SK-N-SH (cell line): Measurements from ENCODE around the gene ANK2.

Experiments
- CHD2 ChIP-seq: fragments of 150-350 bp; IDR thresholded peaks from 2 replicates; pipeline ENCODE4 v1.6.1; 2018; ENCODE audit warnings: low read length; ENCODE audit not compliant: partially characterized antibody
- GABPA ChIP-seq: IDR thresholded peaks from 2 replicates; pipeline ENCODE4 v1.4.0; 2012; ENCODE audit warnings: low read depth, mild to moderate bottlenecking
- MAX ChIP-seq: IDR thresholded peaks from 2 replicates; pipeline ENCODE4 v1.4.0; 2012; ENCODE audit warnings: low read depth
- NFIC ChIP-seq: IDR thresholded peaks from 2 replicates; pipeline ENCODE4 v1.4.0; 2012; ENCODE audit warnings: borderline replicate concordance
- TAF1 ChIP-seq: IDR thresholded peaks from 2 replicates; pipeline ENCODE4 v1.6.1; 2012; ENCODE audit warnings: low read depth, mild to moderate bottlenecking, low read length, moderate library complexity, borderline replicate concordance
- ZBTB33 ChIP-seq: IDR thresholded peaks from 2 replicates; pipeline ENCODE4 v1.4.0; 2012; ENCODE audit warnings: low read depth, borderline replicate concordance
- TF ChIP-seq, protein P1 (sequence below): fragments of 200-600 bp; sonication (generic); IDR thresholded peaks from 2 replicates; pipeline ENCODE4 v1.6.1; 2017; ENCODE audit warnings: antibody characterized with exemption, mild to moderate bottlenecking, moderate library complexity
- TF ChIP-seq, protein P2 (sequence below): fragments of 150-350 bp; IDR thresholded peaks from 2 replicates; pipeline ENCODE4 v1.6.1; 2017; ENCODE audit warnings: antibody characterized with exemption, low read length, low read depth, borderline replicate concordance

GRCh38 chr4:113028074-113028473 lies 21.4 kb upstream of the ANK2 start:
- TF ChIP-seq MAX (no peak), CHD2 (no peak), TAF1 (no peak), GABPA (no peak), NFIC (no peak), ZBTB33 (no peak)
- TF ChIP-seq, protein P1, sequence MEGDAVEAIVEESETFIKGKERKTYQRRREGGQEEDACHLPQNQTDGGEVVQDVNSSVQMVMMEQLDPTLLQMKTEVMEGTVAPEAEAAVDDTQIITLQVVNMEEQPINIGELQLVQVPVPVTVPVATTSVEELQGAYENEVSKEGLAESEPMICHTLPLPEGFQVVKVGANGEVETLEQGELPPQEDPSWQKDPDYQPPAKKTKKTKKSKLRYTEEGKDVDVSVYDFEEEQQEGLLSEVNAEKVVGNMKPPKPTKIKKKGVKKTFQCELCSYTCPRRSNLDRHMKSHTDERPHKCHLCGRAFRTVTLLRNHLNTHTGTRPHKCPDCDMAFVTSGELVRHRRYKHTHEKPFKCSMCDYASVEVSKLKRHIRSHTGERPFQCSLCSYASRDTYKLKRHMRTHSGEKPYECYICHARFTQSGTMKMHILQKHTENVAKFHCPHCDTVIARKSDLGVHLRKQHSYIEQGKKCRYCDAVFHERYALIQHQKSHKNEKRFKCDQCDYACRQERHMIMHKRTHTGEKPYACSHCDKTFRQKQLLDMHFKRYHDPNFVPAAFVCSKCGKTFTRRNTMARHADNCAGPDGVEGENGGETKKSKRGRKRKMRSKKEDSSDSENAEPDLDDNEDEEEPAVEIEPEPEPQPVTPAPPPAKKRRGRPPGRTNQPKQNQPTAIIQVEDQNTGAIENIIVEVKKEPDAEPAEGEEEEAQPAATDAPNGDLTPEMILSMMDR: no peak
- TF ChIP-seq, protein P2, sequence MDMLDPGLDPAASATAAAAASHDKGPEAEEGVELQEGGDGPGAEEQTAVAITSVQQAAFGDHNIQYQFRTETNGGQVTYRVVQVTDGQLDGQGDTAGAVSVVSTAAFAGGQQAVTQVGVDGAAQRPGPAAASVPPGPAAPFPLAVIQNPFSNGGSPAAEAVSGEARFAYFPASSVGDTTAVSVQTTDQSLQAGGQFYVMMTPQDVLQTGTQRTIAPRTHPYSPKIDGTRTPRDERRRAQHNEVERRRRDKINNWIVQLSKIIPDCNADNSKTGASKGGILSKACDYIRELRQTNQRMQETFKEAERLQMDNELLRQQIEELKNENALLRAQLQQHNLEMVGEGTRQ: no peak
